Tibial nerve (tissue), 3 donors: Measurements from ENCODE around the gene TNKS2.

Experiments used
- POLR2A ChIP-seq, 2 donors: fragments of 450-650 bp; IDR thresholded peaks; one replicate each; pipeline ENCODE4 v1.6.1; 2017; ENCODE audit warnings: antibody characterized with exemption in 2 of 2, mild to moderate bottlenecking in 2 of 2, moderate library complexity in 2 of 2
- TF ChIP-seq, protein P1 (sequence below), 5 experiments: fragments of 200-600 bp in 3 of 5; fragments of 450-650 bp in 2 of 5; sonication (generic) in 3 of 5; IDR thresholded peaks; one replicate each; pipeline ENCODE4 v1.5.1; 2016 to 2019; ENCODE audit warnings: antibody characterized with exemption in 5 of 5, mild to moderate bottlenecking in 3 of 5, moderate library complexity in 2 of 5

DNA sequence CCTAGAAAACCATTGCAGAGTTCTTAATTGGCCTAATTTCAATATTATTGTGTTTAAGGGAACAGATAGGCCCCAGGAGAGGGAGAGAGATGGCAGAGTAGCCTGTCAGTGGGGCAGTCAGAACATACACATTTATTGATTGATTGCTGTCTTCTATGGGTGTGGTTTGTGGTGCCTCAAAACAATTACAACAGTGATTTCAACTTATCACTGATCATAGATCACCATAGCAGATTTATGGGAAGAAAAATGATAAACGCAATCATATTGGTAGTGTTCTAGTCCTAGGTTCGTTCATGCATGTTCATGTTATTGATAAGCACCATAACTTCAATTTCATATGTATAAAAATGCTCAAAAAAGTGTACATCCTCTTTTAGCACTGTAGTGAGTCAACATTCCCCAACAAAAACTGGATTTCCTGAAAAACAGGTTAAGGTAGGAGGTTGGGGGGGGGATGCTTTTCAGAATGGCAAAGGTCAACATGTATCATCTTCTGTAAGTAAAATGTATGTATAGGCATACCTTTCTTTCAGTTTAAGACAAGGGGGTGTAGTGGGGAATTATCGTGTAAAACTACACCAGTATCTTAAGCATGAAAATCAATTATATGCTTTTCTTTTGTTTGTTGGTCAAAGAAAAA lies 1.1 kb upstream of the TNKS2 start:
- TF ChIP-seq POLR2A (IDR thresholded peaks at IDR 0.05) = no peak
- TF ChIP-seq, protein P1, sequence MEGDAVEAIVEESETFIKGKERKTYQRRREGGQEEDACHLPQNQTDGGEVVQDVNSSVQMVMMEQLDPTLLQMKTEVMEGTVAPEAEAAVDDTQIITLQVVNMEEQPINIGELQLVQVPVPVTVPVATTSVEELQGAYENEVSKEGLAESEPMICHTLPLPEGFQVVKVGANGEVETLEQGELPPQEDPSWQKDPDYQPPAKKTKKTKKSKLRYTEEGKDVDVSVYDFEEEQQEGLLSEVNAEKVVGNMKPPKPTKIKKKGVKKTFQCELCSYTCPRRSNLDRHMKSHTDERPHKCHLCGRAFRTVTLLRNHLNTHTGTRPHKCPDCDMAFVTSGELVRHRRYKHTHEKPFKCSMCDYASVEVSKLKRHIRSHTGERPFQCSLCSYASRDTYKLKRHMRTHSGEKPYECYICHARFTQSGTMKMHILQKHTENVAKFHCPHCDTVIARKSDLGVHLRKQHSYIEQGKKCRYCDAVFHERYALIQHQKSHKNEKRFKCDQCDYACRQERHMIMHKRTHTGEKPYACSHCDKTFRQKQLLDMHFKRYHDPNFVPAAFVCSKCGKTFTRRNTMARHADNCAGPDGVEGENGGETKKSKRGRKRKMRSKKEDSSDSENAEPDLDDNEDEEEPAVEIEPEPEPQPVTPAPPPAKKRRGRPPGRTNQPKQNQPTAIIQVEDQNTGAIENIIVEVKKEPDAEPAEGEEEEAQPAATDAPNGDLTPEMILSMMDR (IDR thresholded peaks at IDR 0.05) = no peak
